K562 (cell line): ENCODE results near the gene ANKRD34A. TPM values are rescaled to one million over a fixed set of nuclear protein-coding genes. Genes with fewer than 3 reads are reported as not detected.

Experiments used
- ATF4 ChIP-seq: fragments of 450-650 bp; formaldehyde crosslinking; IDR thresholded peaks from 2 replicates; pipeline ENCODE4 v1.4.0; 2022; ENCODE audit warnings: mild to moderate bottlenecking, moderate library complexity
- MTF1 ChIP-seq: fragments of 250-450 bp; sonication (Bioruptor Pico); IDR thresholded peaks from 2 replicates; pipeline ENCODE4 v1.9.0; 2021; ENCODE audit warnings: moderate library complexity, mild to moderate bottlenecking, inconsistent platforms, borderline replicate concordance
- RHOXF2B ChIP-seq: fragments of 250-450 bp; sonication (Bioruptor Pico); conservative IDR thresholded peaks from 2 replicates; pipeline ENCODE4 v1.5.1; 2021
- SIN3A ChIP-seq, 2 experiments: fragments of 150-350 bp in 1 of 2; IDR thresholded peaks; 2 replicates each; pipeline ENCODE4 v1.6.1; 2011 to 2016; ENCODE audit warnings: borderline replicate concordance in 2 of 2, low read depth in 2 of 2, low read length in 2 of 2, mild to moderate bottlenecking in 2 of 2, moderate library complexity in 2 of 2; ENCODE audit not compliant: control insufficient read depth in 1 of 2
- SMAD3 ChIP-seq: fragments of 450-650 bp; formaldehyde crosslinking; conservative IDR thresholded peaks from 2 replicates; pipeline ENCODE4 v1.4.0; 2020; ENCODE audit warnings: mild to moderate bottlenecking
- THRB ChIP-seq: fragments of 450-650 bp; formaldehyde crosslinking; conservative IDR thresholded peaks from 2 replicates; pipeline ENCODE4 v1.4.0; 2022; ENCODE audit warnings: mild to moderate bottlenecking, missing genetic modification characterization
- ZBED1 ChIP-seq: IDR thresholded peaks from 2 replicates; pipeline ENCODE4 v1.6.1; 2014
- polyA plus RNA-seq, 8 experiments: library from polyadenylated mRNA; depleted of rRNA in 4 of 8; stranded (reverse) in 5 of 8; unstranded in 3 of 8; fragments of >200 nt; fragmentation: Nextera tagmentation in 2 of 8; fragmentation: Illumina TruSeq in 1 of 8; extraction: Ambion mirVana in 2 of 8; extraction: Trizol in 1 of 8; gene quantifications; 2 replicates each; pipeline versions ENCODE4 v1.2.1 to v1.2.3, GENCODE V29; 2011 to 2014; ENCODE audit warnings: inconsistent platforms in 1 of 8, missing spikeins in 1 of 8
- total RNA-seq, 7 experiments: library from RNA; depleted of rRNA in 6 of 7; stranded (reverse); fragments of >200 nt in 6 of 7; fragmentation: Illumina TruSeq in 2 of 7; extraction: Trizol in 2 of 7; gene quantifications; 2 replicates each; pipeline versions ENCODE4 v1.2.1 to v1.2.3, GENCODE V29; 2011 to 2021; ENCODE audit warnings: low replicate concordance in 1 of 7

Gene ANKRD34A
- total and polyA plus RNA-seq, 9 of the 15 experiments (the other 6 are each of a cell fraction or from before 2014, with no cell fraction given), result 0.06 to 1.6 (median 0.43) TPM

- TF ChIP-seq THRB (CRISPR knock-in tag) (no peak), SIN3A (IDR thresholded peaks at IDR 0.05; ENCODE audit: borderline replicate concordance in 2 of 2, control insufficient read depth in 1 of 2, low read depth in 2 of 2, low read length in 2 of 2) (0 out of 4 replicates have a peak, but pooled peaks of 1 of the 2 experiments have one; percentile 23), MTF1 (CRISPR knock-in tag) (no peak), ATF4 (CRISPR knock-in tag) (0 out of 2 replicates have a peak, but pooled peaks have one; percentile 29), SMAD3 (CRISPR knock-in tag) (no peak), RHOXF2B (peak; percentile 61; the same call in 1 of the 2 replicates), ZBED1 (no peak; the same call in 1 of the 2 replicates)
- TF ChIP-seq, all 486 proteins: peak for 24
Measured at GRCh38 chr1:145992502-145992936, 28.1 kb upstream of the ANKRD34A start (continued).
